Activated T-cell treated with anti-CD3 and anti-CD28 coated beads, Interleukin-2, amount 50 U/mL, for 4 hours (primary cell): ENCODE results near the gene FAM13A. TPM values are rescaled to one million over a fixed set of nuclear protein-coding genes. Genes with fewer than 3 reads are reported as not detected.

Source experiments
- ATAC-seq, 2 donors: fragments of 200-7000 bp; cut with Tn5 transposase; one replicate each; pipeline ENCODE4 v1.10.0; 2021
- DNase-seq: peaks from one replicate; pipeline ENCODE4 v3.0.0-alpha.2; 2020
- H3K27me3 Mint-ChIP-seq: one replicate; pipeline ENCODE4 v1.8.0; 2021; ENCODE audit warnings: low read depth, mixed read lengths
- H3K36me3 Mint-ChIP-seq: one replicate; pipeline ENCODE4 v1.8.0; 2022; ENCODE audit warnings: mixed read lengths; ENCODE audit not compliant: insufficient read depth
- H3K4me1 Mint-ChIP-seq: one replicate; pipeline ENCODE4 v1.8.0; 2021; ENCODE audit warnings: low read depth, mixed read lengths
- H3K4me3 Mint-ChIP-seq: one replicate; pipeline ENCODE4 v1.8.0; 2021; ENCODE audit warnings: mild to moderate bottlenecking, moderate library complexity, mixed read lengths
- H3K9me3 Mint-ChIP-seq: one replicate; pipeline ENCODE4 v1.8.0; 2021; ENCODE audit warnings: mixed read lengths
- total RNA-seq, 3 donors: library from RNA; stranded (reverse); gene quantifications; one replicate each; pipeline ENCODE4 v1.2.1, GENCODE V29; 2021

Gene FAM13A
- total RNA-seq, 3 donors from 2014 or later = 0.38 to 0.86 (median 0.63) TPM

- no peaks in the 10 kb centered on the region for H3K36me3 Mint-ChIP-seq
- no peak for DNase-seq
- no peaks in the 10 kb centered on the region for H3K9me3 Mint-ChIP-seq
- ATAC-seq = no peak
- no peaks in the 10 kb centered on the region for H3K27me3 Mint-ChIP-seq
- peaks cover 17% of the 10 kb centered on the region for H3K4me1 Mint-ChIP-seq
- no peak overlapping the region for H3K4me3 Mint-ChIP-seq
Measured at GRCh38 chr4:88826771-88827170, 230.2 kb downstream of the FAM13A start.

DNA sequence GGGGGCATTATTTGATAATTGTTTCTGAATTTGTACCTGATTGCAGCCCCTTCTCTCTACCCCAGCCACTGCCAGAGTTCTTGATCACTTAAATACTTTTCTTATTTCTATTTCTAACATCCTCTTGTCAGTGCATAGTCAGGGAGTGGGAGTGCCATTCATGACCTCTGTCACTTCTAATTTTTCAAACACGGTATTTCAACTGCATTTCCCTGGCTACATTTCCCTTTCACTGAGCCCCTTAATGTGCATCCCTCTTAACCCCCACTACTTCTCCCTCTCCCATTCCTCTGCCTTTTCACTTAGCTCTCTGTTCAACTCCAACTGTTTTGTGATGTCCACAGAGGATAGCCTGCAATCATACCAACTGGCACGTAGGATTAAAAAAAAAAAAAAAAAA lies 231.1 kb downstream of the FAM13A start:
- DNase-seq (no peak), ATAC-seq (no peak)
- Mint-ChIP-seq H3K9me3 (no peaks in the 10 kb centered on the region), H3K27me3 (no peaks in the 10 kb centered on the region), H3K4me1 (peaks cover 21% of the 10 kb centered on the region), H3K4me3 (no peak overlapping the region), H3K36me3 (no peaks in the 10 kb centered on the region)

- ATAC-seq = peak; percentile 90 to 92
- H3K36me3 Mint-ChIP-seq = no peaks in the 10 kb centered on the region
- H3K4me1 Mint-ChIP-seq = peaks cover 40% of the 10 kb centered on the region
- peak overlapping the region; percentile 88 for H3K4me3 Mint-ChIP-seq
- peak; percentile 18 for DNase-seq
- no peaks in the 10 kb centered on the region for H3K27me3 Mint-ChIP-seq
- no peaks in the 10 kb centered on the region for H3K9me3 Mint-ChIP-seq
Measured at GRCh38 chr4:88823058-88823919, 233.7 kb downstream of the FAM13A start.

DNA sequence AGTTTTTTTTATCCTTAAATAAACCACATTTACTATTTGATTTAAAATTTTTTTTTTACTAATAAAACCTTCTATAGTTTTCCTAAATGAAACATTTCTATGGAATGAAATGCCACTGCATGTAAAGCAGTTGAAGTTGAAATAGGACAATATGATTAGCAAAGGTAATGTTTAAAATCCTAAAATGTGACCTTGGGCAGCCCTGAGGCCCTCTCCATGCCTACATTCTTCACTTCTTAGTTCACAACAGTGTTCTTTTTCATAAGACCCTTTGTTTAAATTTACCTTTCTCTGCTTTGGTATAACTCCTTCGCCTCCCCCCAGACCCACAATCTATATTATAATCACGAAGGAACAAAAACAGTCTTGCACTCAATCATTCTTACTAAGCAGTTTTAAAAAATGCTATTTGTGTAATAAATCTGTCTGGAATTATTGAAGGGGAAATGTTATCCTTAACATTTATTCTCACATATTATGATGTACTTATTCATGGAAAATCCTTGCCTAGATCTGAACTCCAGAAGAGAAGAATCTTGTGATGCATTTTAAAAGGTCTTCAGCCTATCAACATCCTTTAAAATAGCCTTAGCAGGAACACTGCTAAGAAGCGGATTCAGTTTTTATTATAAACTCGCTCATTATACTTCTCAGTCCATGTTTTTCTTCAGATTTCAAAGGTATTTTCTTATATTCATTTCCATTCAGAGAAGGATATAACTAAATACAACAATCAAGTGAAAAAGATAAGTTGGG lies 234.8 kb downstream of the FAM13A start:
- peaks cover 40% of the 10 kb centered on the region for H3K4me1 Mint-ChIP-seq

DNA sequence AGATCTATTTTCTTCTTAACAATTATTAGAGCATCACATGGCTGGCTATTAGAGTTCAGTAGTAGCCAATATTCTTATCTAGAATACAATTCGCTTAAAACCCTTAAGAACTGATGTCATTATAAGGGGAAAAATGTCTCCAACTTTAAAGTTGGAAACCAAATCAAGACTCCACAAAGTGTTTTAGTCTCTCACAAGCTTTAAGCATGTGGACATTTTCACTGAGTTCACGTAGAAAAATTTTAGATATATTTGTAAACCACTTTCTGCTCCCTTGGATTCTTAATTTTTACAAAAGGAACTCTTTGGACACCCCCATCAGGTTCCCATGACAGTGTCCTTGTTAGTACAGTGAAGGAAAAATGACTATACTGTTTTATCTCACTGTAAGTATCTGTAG lies 235.5 kb downstream of the FAM13A start:
- Mint-ChIP-seq H3K4me1 (peaks cover 40% of the 10 kb centered on the region), H3K36me3 (no peaks in the 10 kb centered on the region), H3K4me3 (no peak overlapping the region), H3K9me3 (no peaks in the 10 kb centered on the region), H3K27me3 (no peaks in the 10 kb centered on the region)
- no peak for DNase-seq
- ATAC-seq = no peak

More for the DNA sequence above, 234.8 kb downstream of the FAM13A start:
- DNase-seq = no peak
- Mint-ChIP-seq H3K4me3 (peak overlapping the region; percentile 88), H3K9me3 (no peaks in the 10 kb centered on the region), H3K27me3 (no peaks in the 10 kb centered on the region), H3K36me3 (no peaks in the 10 kb centered on the region)
- no peak for ATAC-seq

GRCh38 chr4:88820698-88821415 lies 236.1 kb downstream of the FAM13A start:
- H3K9me3 Mint-ChIP-seq = no peaks in the 10 kb centered on the region
- no peaks in the 10 kb centered on the region for H3K27me3 Mint-ChIP-seq
- DNase-seq (no peak), ATAC-seq (no peak)
- H3K4me3 Mint-ChIP-seq = peak overlapping the region; percentile 34
- no peaks in the 10 kb centered on the region for H3K36me3 Mint-ChIP-seq
- peaks cover 40% of the 10 kb centered on the region for H3K4me1 Mint-ChIP-seq

- H3K36me3 Mint-ChIP-seq = no peaks in the 10 kb centered on the region
- DNase-seq (no peak), ATAC-seq (no peak)
- no peaks in the 10 kb centered on the region for H3K27me3 Mint-ChIP-seq
- H3K9me3 Mint-ChIP-seq = no peaks in the 10 kb centered on the region
- no peak overlapping the region for H3K4me3 Mint-ChIP-seq
- peaks cover 40% of the 10 kb centered on the region for H3K4me1 Mint-ChIP-seq
Measured at GRCh38 chr4:88819818-88820697, 236.9 kb downstream of the FAM13A start.

- Mint-ChIP-seq H3K4me1 (peaks cover 38% of the 10 kb centered on the region), H3K27me3 (no peaks in the 10 kb centered on the region), H3K36me3 (no peaks in the 10 kb centered on the region), H3K4me3 (no peak overlapping the region), H3K9me3 (no peaks in the 10 kb centered on the region)
- ATAC-seq = peak in 1 of 2 donors; percentile 26
- peak; percentile 32 for DNase-seq
Measured at GRCh38 chr4:88818631-88819470, 238.1 kb downstream of the FAM13A start.

DNA sequence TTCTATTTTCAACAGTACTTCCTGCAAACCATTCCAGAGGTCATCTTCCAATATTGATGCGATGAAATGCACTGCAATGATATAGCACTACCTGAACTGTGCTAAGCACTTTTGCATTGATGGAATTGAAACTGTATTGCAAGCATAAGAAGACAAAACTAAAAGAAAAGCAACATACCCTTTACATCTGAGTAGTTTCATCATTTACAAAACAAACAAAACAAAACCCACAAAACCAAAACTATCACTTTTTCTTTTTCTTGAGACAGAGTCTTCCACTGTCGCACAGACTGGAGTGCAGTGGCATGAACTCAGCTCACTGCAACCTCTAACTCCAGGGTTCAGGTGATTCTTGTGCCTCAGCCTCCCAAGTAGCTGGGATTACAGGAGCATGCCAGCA lies 239.2 kb downstream of the FAM13A start:
- DNase-seq = no peak
- H3K9me3 Mint-ChIP-seq = no peaks in the 10 kb centered on the region
- H3K4me3 Mint-ChIP-seq = no peak overlapping the region
- no peaks in the 10 kb centered on the region for H3K36me3 Mint-ChIP-seq
- no peak for ATAC-seq
- H3K27me3 Mint-ChIP-seq = no peaks in the 10 kb centered on the region
- H3K4me1 Mint-ChIP-seq = peaks cover 29% of the 10 kb centered on the region

- Mint-ChIP-seq H3K4me3 (no peak overlapping the region), H3K4me1 (peaks cover 21% of the 10 kb centered on the region), H3K36me3 (no peaks in the 10 kb centered on the region), H3K27me3 (no peaks in the 10 kb centered on the region), H3K9me3 (no peaks in the 10 kb centered on the region)
- ATAC-seq (no peak), DNase-seq (no peak)
Measured at GRCh38 chr4:88816360-88816759, 240.6 kb downstream of the FAM13A start.

- Mint-ChIP-seq H3K36me3 (no peaks in the 10 kb centered on the region), H3K27me3 (no peaks in the 10 kb centered on the region), H3K9me3 (no peaks in the 10 kb centered on the region), H3K4me3 (no peak overlapping the region), H3K4me1 (peaks cover 8% of the 10 kb centered on the region)
- DNase-seq (no peak), ATAC-seq (no peak)
Measured at GRCh38 chr4:88814043-88814617, 242.9 kb downstream of the FAM13A start.

- no peak for ATAC-seq
Measured at GRCh38 chr4:88813013-88813412, 244.0 kb downstream of the FAM13A start.

DNA sequence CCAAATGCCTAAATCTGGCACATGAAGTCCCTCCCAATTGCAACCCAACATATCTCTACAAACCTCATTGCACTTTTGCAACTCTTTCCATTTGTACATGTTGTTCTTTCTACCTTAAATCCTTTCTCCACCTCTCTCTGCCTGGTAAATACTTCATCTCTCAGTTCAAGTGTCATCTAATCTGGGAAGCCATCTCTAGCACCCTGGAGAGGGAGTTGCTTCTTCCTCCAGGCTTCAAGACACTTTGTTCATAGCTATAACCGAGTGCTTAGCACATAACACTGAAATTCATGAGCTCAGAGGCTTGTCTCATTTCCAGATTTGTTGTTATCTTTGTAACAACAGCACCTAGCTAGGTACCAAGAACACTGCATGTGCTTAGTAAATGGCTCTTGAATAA lies 244.6 kb downstream of the FAM13A start:
- Mint-ChIP-seq H3K4me3 (no peak overlapping the region), H3K36me3 (no peaks in the 10 kb centered on the region), H3K4me1 (no peaks in the 10 kb centered on the region), H3K9me3 (no peaks in the 10 kb centered on the region), H3K27me3 (no peaks in the 10 kb centered on the region)
- ATAC-seq (no peak), DNase-seq (no peak)

More at GRCh38 chr4:88813013-88813412, 244.0 kb downstream of the FAM13A start:
- Mint-ChIP-seq H3K4me1 (no peaks in the 10 kb centered on the region), H3K27me3 (no peaks in the 10 kb centered on the region), H3K4me3 (no peak overlapping the region), H3K36me3 (no peaks in the 10 kb centered on the region), H3K9me3 (no peaks in the 10 kb centered on the region)
- DNase-seq = no peak
